Measurements from ENCODE around the gene GTF2I.
"Not testable (repeated sequence)": the region's sequence is repeated elsewhere in the genome, so short reads cannot be mapped to it uniquely, and the experiment has no call there.

Gene GTF2I

DNA sequence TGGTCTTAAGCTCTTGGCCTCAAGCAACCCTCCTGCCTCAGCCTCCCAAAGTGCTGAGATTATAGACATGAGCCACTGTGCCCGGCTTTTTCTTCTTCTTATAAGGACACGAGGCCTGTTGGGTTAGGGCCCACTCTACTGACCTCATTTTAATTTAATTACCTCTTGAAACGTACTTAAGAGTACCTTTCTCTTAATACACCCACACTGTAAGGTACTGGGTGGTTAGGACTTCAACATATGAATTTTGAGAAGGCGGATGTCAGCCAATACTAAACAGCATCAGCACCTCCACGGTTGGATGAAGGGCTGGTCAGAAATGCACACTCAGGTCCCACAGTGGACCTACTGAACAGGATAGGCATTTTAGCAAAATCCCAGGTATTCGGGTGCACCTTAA lies 124.2 kb downstream of the GTF2I start:
- DNase-seq: not testable (repeated sequence)

DNA sequence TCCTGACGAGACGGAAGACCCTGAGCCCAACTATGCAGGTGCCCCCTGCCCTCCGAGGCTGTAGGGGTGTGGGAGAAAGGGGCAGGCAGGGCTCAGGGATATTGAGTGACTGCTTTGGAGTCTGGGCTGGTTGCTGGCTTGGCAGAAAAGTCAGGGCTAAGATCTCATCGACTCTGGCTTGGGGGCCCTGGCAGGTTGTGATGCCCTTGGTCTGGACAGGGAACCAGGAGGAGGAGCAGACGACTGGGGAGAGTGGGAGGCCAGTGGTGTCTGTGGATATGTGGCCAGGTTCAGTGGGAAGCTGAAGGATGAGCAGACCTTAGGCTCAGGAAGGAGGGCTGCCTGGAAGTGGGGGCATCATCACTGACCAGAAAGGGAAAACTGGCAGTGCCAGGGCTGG lies 126.1 kb downstream of the GTF2I start:
- DNase-seq: not testable (repeated sequence)

DNA sequence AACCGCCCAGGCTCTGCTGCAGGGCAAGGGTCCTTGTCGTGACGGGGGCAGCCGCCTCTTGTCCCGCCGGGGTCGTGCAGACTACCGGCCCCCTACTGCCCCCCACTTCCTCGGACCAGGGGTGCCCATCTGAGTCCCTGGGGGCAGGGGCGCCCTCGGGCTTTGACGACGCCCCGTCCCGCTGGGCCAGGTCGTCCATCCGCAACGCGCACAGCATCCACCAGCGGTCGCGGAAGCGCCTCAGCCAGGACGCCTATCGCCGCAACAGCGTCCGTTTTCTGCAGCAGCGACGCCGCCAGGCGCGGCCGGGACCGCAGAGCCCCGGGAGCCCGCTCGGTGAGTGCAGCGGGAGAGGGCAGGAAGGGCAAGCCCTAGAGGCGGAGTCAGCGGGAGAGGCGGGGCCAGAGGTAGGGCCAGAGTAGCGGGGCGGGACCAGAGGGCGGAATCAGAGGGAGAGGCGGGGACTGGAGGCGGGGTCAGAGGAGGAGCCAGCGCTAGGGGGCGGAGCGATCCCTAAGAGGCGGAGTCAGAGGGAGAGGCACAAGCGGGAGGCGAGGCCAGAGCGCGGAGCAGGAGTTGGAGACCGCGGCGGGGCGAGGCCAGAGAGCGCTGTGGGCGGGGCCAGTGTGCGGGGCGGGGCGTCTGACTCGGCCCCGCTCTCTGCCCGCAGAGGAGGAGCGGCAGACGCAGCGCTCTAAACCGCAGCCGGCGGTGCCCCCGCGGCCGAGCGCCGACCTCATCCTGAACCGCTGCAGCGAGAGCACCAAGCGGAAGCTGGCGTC lies 131.0 kb downstream of the GTF2I start:
- not testable (repeated sequence) for DNase-seq

DNA sequence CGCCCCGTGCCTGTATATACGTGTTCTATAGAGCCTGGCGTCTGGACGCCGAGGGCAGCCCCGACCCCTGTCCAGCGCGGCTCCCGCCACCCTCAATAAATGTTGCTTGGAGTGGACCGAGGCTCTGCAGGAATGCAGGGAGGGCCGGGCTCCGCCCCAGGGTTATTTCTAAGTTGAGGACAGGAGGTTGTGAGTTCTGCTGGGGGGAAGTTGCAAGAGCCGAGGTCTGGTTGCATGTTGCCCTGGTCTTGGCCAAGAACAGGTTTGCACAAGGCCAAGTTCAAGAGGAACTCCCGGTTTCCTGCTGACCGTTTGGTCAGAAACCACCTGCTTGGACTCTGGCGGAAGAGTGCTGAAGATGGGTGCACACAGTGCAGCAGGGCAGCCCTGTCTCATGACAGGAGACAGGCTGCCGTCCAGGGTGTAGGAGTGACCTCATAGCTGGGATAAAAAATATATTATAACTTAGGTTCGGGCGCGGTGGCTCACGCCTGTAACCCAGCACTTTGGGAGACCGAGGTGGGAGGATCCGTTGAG lies 131.8 kb downstream of the GTF2I start:
- DNase-seq: not testable (repeated sequence)

DNA sequence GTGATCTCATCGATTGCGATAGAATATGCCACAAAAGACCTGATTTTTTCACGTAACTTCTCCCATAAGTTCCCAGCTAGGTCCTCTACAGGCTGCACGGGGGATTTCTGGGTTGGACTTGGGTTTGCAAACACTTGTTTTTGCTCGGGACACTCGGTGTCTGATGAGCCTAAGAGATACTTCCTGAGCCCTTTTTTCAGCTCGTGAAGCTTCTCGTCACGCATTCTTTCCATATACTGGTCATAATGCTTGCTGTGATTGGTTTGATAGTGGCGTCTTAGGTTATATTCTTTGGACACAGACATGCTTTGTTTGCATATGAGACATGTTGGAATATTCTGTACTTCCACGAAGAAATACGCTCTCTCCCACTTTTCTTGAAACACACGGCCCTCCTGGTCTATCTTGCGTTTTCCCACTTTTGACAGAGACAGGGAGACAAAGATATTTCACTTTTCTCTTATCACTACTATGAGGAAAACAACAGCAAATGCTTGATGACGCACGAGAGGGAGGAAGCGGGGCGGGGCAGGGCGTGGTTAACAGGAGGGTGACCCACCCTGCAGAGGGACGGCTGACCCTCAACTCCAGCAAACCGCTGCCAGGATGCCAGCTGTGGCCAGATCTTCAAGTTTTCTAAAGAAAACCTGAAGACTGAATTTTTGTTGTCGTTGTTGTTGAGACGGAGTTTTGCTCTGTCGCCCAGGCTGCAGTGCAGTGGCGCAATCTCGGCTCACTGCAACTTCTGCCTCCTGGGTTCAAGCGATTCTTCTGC lies 140.5 kb downstream of the GTF2I start:
- not testable (repeated sequence) for DNase-seq

DNA sequence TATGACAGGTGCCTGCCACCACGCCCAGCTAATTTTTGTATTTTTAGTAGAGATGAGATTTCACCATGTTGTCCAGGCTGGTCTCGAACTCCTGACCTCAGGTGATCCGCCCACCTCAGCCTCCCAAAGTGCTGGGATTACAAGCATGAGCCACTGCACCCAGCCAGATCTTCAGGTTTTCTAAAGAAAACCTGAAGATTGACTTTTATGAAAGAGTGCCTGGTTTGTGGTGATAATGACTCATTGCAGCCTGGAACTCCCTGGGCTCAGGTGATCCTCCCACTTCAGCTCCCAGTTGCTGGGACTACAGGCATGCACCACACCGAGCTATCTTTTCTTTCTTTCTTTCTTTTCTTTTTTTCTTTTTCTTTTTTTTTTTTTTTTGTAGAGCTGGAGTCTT lies 141.1 kb downstream of the GTF2I start:
- not testable (repeated sequence) for DNase-seq
